IMR-90 (cell line): ENCODE data around the gene SHISAL1. TPM values are rescaled to one million over a fixed set of nuclear protein-coding genes. Genes with fewer than 3 reads are reported as not detected.

Experiments used
- ATAC-seq: fragments of 200-7000 bp; cut with Tn5 transposase; 2 replicates; pipeline ENCODE4 v1.9.1; 2020; ENCODE audit warnings: low read depth, mild to moderate bottlenecking, moderate library complexity
- BruUV-seq: library from RNA; stranded (reverse); fragments of 400-500 nt; replicated peaks from 2 replicates; lab custom pipeline; 2021; lab: Mats Ljungman, UMichigan
- CTCF ChIA-PET: fragments of 300-600 bp; formaldehyde crosslinking; extraction: SDS; loops from one replicate; lab custom pipeline; 2021; ENCODE audit warnings: antibody characterized with exemption; lab: Yijun Ruan, JAX
- POLR2A ChIA-PET: fragments of 300-600 bp; sonication (Branson Sonifier 250); formaldehyde crosslinking; loops from one replicate; lab custom pipeline; 2022; ENCODE audit warnings: antibody characterized with exemption; ENCODE audit not compliant: unreplicated experiment; lab: Charles Lee
- DNase-seq: peaks from one replicate; pipeline ENCODE4 v3.0.0; 2013
- H2AFZ ChIP-seq: replicated peaks from 2 replicates; pipeline ENCODE3; 2013; ENCODE audit warnings: low read length, mild to moderate bottlenecking; ENCODE audit not compliant: poor library complexity
- H2AK5ac ChIP-seq: 2 replicates; pipeline ENCODE4 v1.6.1; 2013; ENCODE audit warnings: low read depth, low read length, inconsistent platforms
- H2AK9ac ChIP-seq: replicated peaks from 2 replicates; pipeline ENCODE3; 2013; ENCODE audit warnings: mild to moderate bottlenecking, low read depth, low read length, moderate library complexity; ENCODE audit not compliant: poor library complexity
- H2BK120ac ChIP-seq: 2 replicates; pipeline ENCODE4 v1.6.1; 2013; ENCODE audit warnings: low read depth, low read length, inconsistent platforms
- H2BK15ac ChIP-seq: 3 replicates; pipeline ENCODE4 v1.6.1; 2013; ENCODE audit warnings: low read depth, low read length, inconsistent platforms
- H2BK20ac ChIP-seq: 2 replicates; pipeline ENCODE4 v1.6.1; 2013; ENCODE audit warnings: low read depth, mild to moderate bottlenecking, inconsistent platforms, low read length, moderate library complexity
- H2BK5ac ChIP-seq: 2 replicates; pipeline ENCODE4 v1.6.1; 2013; ENCODE audit warnings: mild to moderate bottlenecking, low read depth, low read length, inconsistent platforms; ENCODE audit not compliant: poor library complexity, severe bottlenecking
- H3K14ac ChIP-seq: replicated peaks from 2 replicates; pipeline ENCODE4 v1.6.1; 2013; ENCODE audit warnings: low read depth, low read length, inconsistent platforms
- H3K18ac ChIP-seq: 2 replicates; pipeline ENCODE4 v1.6.1; 2013; ENCODE audit warnings: low read depth, low read length, control low read depth
- H3K23ac ChIP-seq: 2 replicates; pipeline ENCODE4 v1.6.1; 2013; ENCODE audit warnings: low read depth, low read length, inconsistent platforms
- H3K27ac ChIP-seq: 2 replicates; pipeline ENCODE4 v1.5.1; 2013; ENCODE audit warnings: mild to moderate bottlenecking, control low read depth, low read length; ENCODE audit not compliant: insufficient read depth
- H3K27me3 ChIP-seq: 2 replicates; pipeline ENCODE4 v1.6.1; 2013; ENCODE audit warnings: low read length; ENCODE audit not compliant: control insufficient read depth, insufficient read depth
- H3K36me3 ChIP-seq: 2 replicates; pipeline ENCODE4 v1.6.1; 2013; ENCODE audit warnings: low read length, mixed read lengths; ENCODE audit not compliant: control insufficient read depth, insufficient read depth
- H3K4ac ChIP-seq: 2 replicates; pipeline ENCODE4 v1.6.1; 2013; ENCODE audit warnings: low read depth, low read length, inconsistent platforms
- H3K4me1 ChIP-seq: 2 replicates; pipeline ENCODE4 v1.6.1; 2013; ENCODE audit warnings: low read length, mixed read lengths; ENCODE audit not compliant: control insufficient read depth, insufficient read depth
- H3K4me2 ChIP-seq: 2 replicates; pipeline ENCODE4 v1.6.1; 2013; ENCODE audit warnings: low read depth, mild to moderate bottlenecking, control low read depth, low read length, moderate library complexity
- H3K4me3 ChIP-seq: 2 replicates; pipeline ENCODE4 v1.5.1; 2013; ENCODE audit warnings: low read depth, mild to moderate bottlenecking, control low read depth, low read length, moderate library complexity; ENCODE audit not compliant: insufficient read depth
- H3K56ac ChIP-seq: 2 replicates; pipeline ENCODE4 v1.6.1; 2013; ENCODE audit warnings: low read length, inconsistent platforms; ENCODE audit not compliant: insufficient read depth; ENCODE audit errors: extremely low read depth
- H3K79me1 ChIP-seq, 2 experiments: 2 replicates each; pipeline ENCODE4 v1.6.1; 2013; ENCODE audit warnings: low read length in 2 of 2, inconsistent platforms in 1 of 2, low read depth in 1 of 2
- H3K9ac ChIP-seq: 2 replicates; pipeline ENCODE4 v1.6.1; 2013; ENCODE audit warnings: low read depth, low read length, control low read depth
- H3K9me1 ChIP-seq: 2 replicates; pipeline ENCODE4 v1.6.1; 2013; ENCODE audit warnings: low read length, inconsistent platforms; ENCODE audit not compliant: insufficient read depth
- H3K9me3 ChIP-seq: 2 replicates; pipeline ENCODE4 v1.6.1; 2013; ENCODE audit warnings: low read length; ENCODE audit not compliant: control insufficient read depth, insufficient read depth
- H4K20me1 ChIP-seq: 2 replicates; pipeline ENCODE4 v1.6.1; 2013; ENCODE audit warnings: low read length, inconsistent platforms; ENCODE audit not compliant: insufficient read depth
- H4K5ac ChIP-seq: 2 replicates; pipeline ENCODE4 v1.6.1; 2013; ENCODE audit warnings: mild to moderate bottlenecking, low read depth, low read length, control low read depth
- H4K8ac ChIP-seq, 2 experiments: 2 replicates each; pipeline ENCODE4 v1.6.1; 2013; ENCODE audit warnings: low read depth in 2 of 2, low read length in 2 of 2, control low read depth in 1 of 2, inconsistent platforms in 1 of 2
- H4K91ac ChIP-seq: 2 replicates; pipeline ENCODE4 v1.6.1; 2013; ENCODE audit warnings: low read depth, low read length, inconsistent platforms; ENCODE audit not compliant: insufficient read depth
- BHLHE40 ChIP-seq: fragments of 150-350 bp; IDR thresholded peaks from 2 replicates; pipeline ENCODE4 v1.6.1; 2016; ENCODE audit warnings: mild to moderate bottlenecking, low read depth, low read length
- CEBPB ChIP-seq: IDR thresholded peaks from 2 replicates; pipeline ENCODE4 v1.6.1; 2012; ENCODE audit warnings: low read depth, low read length, improper control_type of control experiment
- CHD1 ChIP-seq: IDR thresholded peaks from 2 replicates; pipeline ENCODE4 v1.6.1; 2012; ENCODE audit warnings: low read depth, low read length, improper control_type of control experiment
- FOS ChIP-seq: fragments of 150-350 bp; IDR thresholded peaks from 2 replicates; pipeline ENCODE4 v1.6.1; 2016; ENCODE audit warnings: low read depth, low read length
- MAFK ChIP-seq: IDR thresholded peaks from 2 replicates; pipeline ENCODE4 v1.6.1; 2012; ENCODE audit warnings: low read depth, low read length, improper control_type of control experiment
- MAZ ChIP-seq: IDR thresholded peaks from 2 replicates; pipeline ENCODE4 v1.6.1; 2012; ENCODE audit warnings: low read depth, mild to moderate bottlenecking, low read length, improper control_type of control experiment, moderate library complexity, borderline replicate concordance
- MXI1 ChIP-seq: IDR thresholded peaks from 2 replicates; pipeline ENCODE4 v1.6.1; 2012; ENCODE audit warnings: low read depth, mild to moderate bottlenecking, low read length, moderate library complexity, borderline replicate concordance
- NFE2L2 ChIP-seq: fragments of 150-350 bp; IDR thresholded peaks from 2 replicates; pipeline ENCODE4 v1.6.1; 2016; ENCODE audit warnings: low read depth, mild to moderate bottlenecking, low read length
- POLR2A ChIP-seq: IDR thresholded peaks from 2 replicates; pipeline ENCODE4 v1.6.1; 2012; ENCODE audit warnings: mild to moderate bottlenecking, low read depth, low read length
- RAD21 ChIP-seq: IDR thresholded peaks from 2 replicates; pipeline ENCODE4 v1.6.1; 2012; ENCODE audit warnings: low read length, improper control_type of control experiment
- RCOR1 ChIP-seq: IDR thresholded peaks from 2 replicates; pipeline ENCODE4 v1.6.1; 2012; ENCODE audit warnings: mild to moderate bottlenecking, low read length, improper control_type of control experiment; ENCODE audit not compliant: insufficient replicate concordance
- RFX5 ChIP-seq: IDR thresholded peaks from 2 replicates; pipeline ENCODE4 v1.8.0; 2012; ENCODE audit warnings: low read depth, mild to moderate bottlenecking, low read length, moderate library complexity
- SMC3 ChIP-seq: fragments of 150-350 bp; IDR thresholded peaks from 2 replicates; pipeline ENCODE4 v1.6.1; 2016; ENCODE audit warnings: low read depth, mild to moderate bottlenecking, antibody characterized with exemption, low read length, moderate library complexity
- WGBS, 2 experiments: methylation state at CpG; one replicate each; pipeline versions ENCODE4 v1.1.5 to v1.1.7; 2013; ENCODE audit warnings: missing lambda C conversion rate in 2 of 2; ENCODE audit not compliant: insufficient read length in 1 of 2; ENCODE audit errors: extremely low coverage in 2 of 2; 5-methylcytosine and 5-hydroxymethylcytosine counted together
- dilution Hi-C: fragments of 300-500 bp; cut with HindIII; formaldehyde crosslinking; loops from one replicate; pipeline ENCODE4 v1.14.3; 2018; ENCODE audit warnings: low sequenced_read_pairs; ENCODE audit not compliant: unreplicated experiment
- in situ Hi-C: fragments of 300-500 bp; cut with MboI; formaldehyde crosslinking; loops from 3 replicates; pipeline ENCODE4 v1.14.3; 2019; ENCODE audit warnings: low sequenced_read_pairs, inconsistent platforms, mixed read lengths
- intact Hi-C: fragments of 100-400 bp; cut with micrococcal nuclease; formaldehyde crosslinking; loops from 2 replicates; pipeline ENCODE4 v1.10.0; 2022
- polyA plus RNA-seq, 3 experiments: library from polyadenylated mRNA; depleted of rRNA; stranded (reverse); fragments of >200 nt; gene quantifications; 2 replicates each; pipeline ENCODE4 v1.2.3, GENCODE V29; 2012; ENCODE audit warnings: low replicate concordance in 1 of 3
- total RNA-seq: library from RNA; depleted of rRNA; stranded (reverse); fragments of >200 nt; gene quantifications from 2 replicates; pipeline ENCODE4 v1.2.3, GENCODE V29; 2012
- TF ChIP-seq, protein P1 (sequence below): fragments of 150-350 bp; IDR thresholded peaks from 2 replicates; pipeline ENCODE4 v1.6.1; 2016; ENCODE audit warnings: low read depth, mild to moderate bottlenecking, low read length, moderate library complexity, borderline replicate concordance
- TF ChIP-seq, protein P2 (sequence below): fragments of 150-350 bp; IDR thresholded peaks from 2 replicates; pipeline ENCODE4 v1.6.1; 2017; ENCODE audit warnings: mild to moderate bottlenecking, antibody characterized with exemption, low read length, low read depth
- TF ChIP-seq, protein P3 (sequence below): conservative IDR thresholded peaks from 2 replicates; pipeline ENCODE4 v1.5.1; 2012; ENCODE audit warnings: mild to moderate bottlenecking, low read depth, low read length, improper control_type of control experiment

The SHISAL1 gene
- total and polyA plus RNA-seq, 2 of the 4 experiments (the other 2 are of a cell fraction) = 1.0 to 1.4 TPM

DNA sequence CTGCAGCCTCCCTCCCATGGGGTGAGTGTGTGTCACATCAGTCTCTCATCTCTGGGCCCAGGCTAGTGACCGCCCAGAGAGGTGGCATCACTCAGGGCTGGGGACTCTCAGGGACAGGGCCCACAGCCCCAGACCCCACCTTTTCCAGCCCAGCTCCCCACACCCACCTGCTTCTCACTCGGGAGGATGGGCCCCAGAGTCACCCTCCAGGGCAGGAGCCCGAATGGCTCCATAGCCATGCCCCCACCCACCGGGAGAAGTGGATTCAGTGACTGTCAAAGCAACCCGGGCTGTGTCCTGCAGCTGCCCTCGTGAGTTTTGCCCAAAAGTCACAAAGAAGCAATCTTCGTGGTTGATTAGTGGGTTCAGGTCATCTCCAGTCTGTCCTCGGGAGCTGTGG lies 106.1 kb downstream of the SHISAL1 start:
- H4K91ac ChIP-seq = no peak overlapping the region
- no peak overlapping the region for H3K9ac ChIP-seq
- H2BK120ac ChIP-seq = no peak overlapping the region
- peaks cover 5% of the 10 kb centered on the region; the same call in 1 of the 2 replicates for H3K9me3 ChIP-seq
- BruUV-seq = no TSS peak
- H2BK5ac ChIP-seq = no peak overlapping the region
- H2AK9ac ChIP-seq = no peak overlapping the region
- peaks cover 5% of the 10 kb centered on the region for H3K9me1 ChIP-seq
- no peak overlapping the region for H2BK20ac ChIP-seq
- no peak overlapping the region for H3K56ac ChIP-seq
- intact Hi-C loops (no loop called here), in situ Hi-C loops (no loop called here), dilution Hi-C loops (no loop called here)
- no peak overlapping the region for H3K18ac ChIP-seq
- no peak overlapping the region for H3K14ac ChIP-seq
- H3K36me3 ChIP-seq = no peaks in the 10 kb centered on the region
- DNase-seq = no peak
- H3K4me2 ChIP-seq = no peak overlapping the region
- no peaks in the 10 kb centered on the region for H3K79me1 ChIP-seq
- WGBS, 2 experiments = 88% methylated on average over 1 of the region's 8 CpGs; no CpG with 5 or more reads in 1 of the 2 experiments
- no peak overlapping the region for H3K4me3 ChIP-seq
- peaks cover 14% of the 10 kb centered on the region for H3K4me1 ChIP-seq
- H2BK15ac ChIP-seq = no peak overlapping the region
- no peak overlapping the region for H4K5ac ChIP-seq
- POLR2A ChIA-PET = no interaction called here
- no peak overlapping the region for H3K23ac ChIP-seq
- H3K4ac ChIP-seq = no peak overlapping the region
- no peak for ATAC-seq
- H3K27ac ChIP-seq = no peak overlapping the region
- TF ChIP-seq NFE2L2 (no peak), MXI1 (no peak), MAFK (no peak), FOS (no peak), CHD1 (no peak), RFX5 (no peak), SMC3 (no peak), POLR2A (no peak), RAD21 (no peak), MAZ (no peak), CEBPB (no peak), RCOR1 (no peak), BHLHE40 (no peak)
- TF ChIP-seq, protein P1, sequence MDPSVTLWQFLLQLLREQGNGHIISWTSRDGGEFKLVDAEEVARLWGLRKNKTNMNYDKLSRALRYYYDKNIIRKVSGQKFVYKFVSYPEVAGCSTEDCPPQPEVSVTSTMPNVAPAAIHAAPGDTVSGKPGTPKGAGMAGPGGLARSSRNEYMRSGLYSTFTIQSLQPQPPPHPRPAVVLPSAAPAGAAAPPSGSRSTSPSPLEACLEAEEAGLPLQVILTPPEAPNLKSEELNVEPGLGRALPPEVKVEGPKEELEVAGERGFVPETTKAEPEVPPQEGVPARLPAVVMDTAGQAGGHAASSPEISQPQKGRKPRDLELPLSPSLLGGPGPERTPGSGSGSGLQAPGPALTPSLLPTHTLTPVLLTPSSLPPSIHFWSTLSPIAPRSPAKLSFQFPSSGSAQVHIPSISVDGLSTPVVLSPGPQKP = no peak
- TF ChIP-seq, protein P2, sequence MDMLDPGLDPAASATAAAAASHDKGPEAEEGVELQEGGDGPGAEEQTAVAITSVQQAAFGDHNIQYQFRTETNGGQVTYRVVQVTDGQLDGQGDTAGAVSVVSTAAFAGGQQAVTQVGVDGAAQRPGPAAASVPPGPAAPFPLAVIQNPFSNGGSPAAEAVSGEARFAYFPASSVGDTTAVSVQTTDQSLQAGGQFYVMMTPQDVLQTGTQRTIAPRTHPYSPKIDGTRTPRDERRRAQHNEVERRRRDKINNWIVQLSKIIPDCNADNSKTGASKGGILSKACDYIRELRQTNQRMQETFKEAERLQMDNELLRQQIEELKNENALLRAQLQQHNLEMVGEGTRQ = no peak
- TF ChIP-seq, protein P3, sequence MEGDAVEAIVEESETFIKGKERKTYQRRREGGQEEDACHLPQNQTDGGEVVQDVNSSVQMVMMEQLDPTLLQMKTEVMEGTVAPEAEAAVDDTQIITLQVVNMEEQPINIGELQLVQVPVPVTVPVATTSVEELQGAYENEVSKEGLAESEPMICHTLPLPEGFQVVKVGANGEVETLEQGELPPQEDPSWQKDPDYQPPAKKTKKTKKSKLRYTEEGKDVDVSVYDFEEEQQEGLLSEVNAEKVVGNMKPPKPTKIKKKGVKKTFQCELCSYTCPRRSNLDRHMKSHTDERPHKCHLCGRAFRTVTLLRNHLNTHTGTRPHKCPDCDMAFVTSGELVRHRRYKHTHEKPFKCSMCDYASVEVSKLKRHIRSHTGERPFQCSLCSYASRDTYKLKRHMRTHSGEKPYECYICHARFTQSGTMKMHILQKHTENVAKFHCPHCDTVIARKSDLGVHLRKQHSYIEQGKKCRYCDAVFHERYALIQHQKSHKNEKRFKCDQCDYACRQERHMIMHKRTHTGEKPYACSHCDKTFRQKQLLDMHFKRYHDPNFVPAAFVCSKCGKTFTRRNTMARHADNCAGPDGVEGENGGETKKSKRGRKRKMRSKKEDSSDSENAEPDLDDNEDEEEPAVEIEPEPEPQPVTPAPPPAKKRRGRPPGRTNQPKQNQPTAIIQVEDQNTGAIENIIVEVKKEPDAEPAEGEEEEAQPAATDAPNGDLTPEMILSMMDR = no peak
- H2AK5ac ChIP-seq = no peak overlapping the region
- no peak overlapping the region for H2AFZ ChIP-seq
- H3K27me3 ChIP-seq = peaks cover 2% of the 10 kb centered on the region; the same call in 1 of the 2 replicates
- CTCF ChIA-PET = no interaction called here
- no peaks in the 10 kb centered on the region for H4K20me1 ChIP-seq
- H4K8ac ChIP-seq = no peak overlapping the region
